GM23338 (cell line): ENCODE data around the gene C1R. TPM values are rescaled to one million over a fixed set of nuclear protein-coding genes. Genes with fewer than 3 reads are reported as not detected.

Source experiments
- ATAC-seq: fragments of 200-7000 bp; cut with Tn5 transposase; 3 replicates; pipeline ENCODE4 v1.9.1; 2020
- DNase-seq: peaks from one replicate; pipeline ENCODE4 v3.0.0-alpha.2; 2015; ENCODE audit warnings: low spot score
- H2AFZ ChIP-seq: fragments of 200-600 bp; sonication (generic); 2 replicates; pipeline ENCODE4 v1.8.0; 2016; ENCODE audit warnings: antibody characterized with exemption, mild to moderate bottlenecking, moderate library complexity
- H3F3A ChIP-seq: fragments of 200-600 bp; sonication (generic); replicated peaks from 2 replicates; pipeline ENCODE4 v1.8.0; 2017; ENCODE audit warnings: antibody characterized with exemption, mixed run types, low read depth
- H3K27ac ChIP-seq: fragments of 200-600 bp; sonication (generic); 2 replicates; pipeline ENCODE4 v1.6.1; 2016; ENCODE audit warnings: low read depth
- H3K27me3 ChIP-seq: fragments of 200-600 bp; sonication (generic); 2 replicates; pipeline ENCODE4 v1.8.0; 2016; ENCODE audit warnings: mild to moderate bottlenecking, mixed run types, moderate library complexity; ENCODE audit not compliant: insufficient read depth
- H3K36me3 ChIP-seq: fragments of 200-600 bp; sonication (generic); 2 replicates; pipeline ENCODE4 v1.8.0; 2016; ENCODE audit warnings: mild to moderate bottlenecking; ENCODE audit not compliant: insufficient read depth
- H3K4me1 ChIP-seq: fragments of 200-600 bp; sonication (generic); 2 replicates; pipeline ENCODE4 v1.8.0; 2016; ENCODE audit warnings: mild to moderate bottlenecking, moderate library complexity; ENCODE audit not compliant: insufficient read depth
- H3K4me2 ChIP-seq: fragments of 200-600 bp; sonication (generic); 2 replicates; pipeline ENCODE4 v1.7.1; 2017; ENCODE audit warnings: mixed run types
- H3K4me3 ChIP-seq: fragments of 200-600 bp; sonication (generic); 2 replicates; pipeline ENCODE4 v1.6.1; 2016; ENCODE audit warnings: mixed run types
- H3K79me2 ChIP-seq: fragments of 200-600 bp; sonication (generic); replicated peaks from 2 replicates; pipeline ENCODE4 v1.8.0; 2017; ENCODE audit warnings: mild to moderate bottlenecking; ENCODE audit not compliant: insufficient read depth
- H3K9me2 ChIP-seq: fragments of 200-600 bp; sonication (generic); 2 replicates; pipeline ENCODE4 v1.8.0; 2017; ENCODE audit not compliant: insufficient read depth
- H4K20me1 ChIP-seq: fragments of 200-600 bp; sonication (generic); replicated peaks from 2 replicates; pipeline ENCODE4 v1.8.0; 2017; ENCODE audit warnings: mild to moderate bottlenecking; ENCODE audit not compliant: insufficient read depth
- H3K27ac Mint-ChIP-seq: 2 replicates; pipeline ENCODE4 v1.8.0; 2020; ENCODE audit warnings: inconsistent platforms, mild to moderate bottlenecking, moderate library complexity, mixed read lengths
- H3K27me3 Mint-ChIP-seq: 3 replicates; pipeline ENCODE4 v1.8.0; 2022; ENCODE audit warnings: low read depth, mild to moderate bottlenecking, moderate library complexity, mixed read lengths, inconsistent platforms; ENCODE audit not compliant: insufficient read depth, poor library complexity
- H3K36me3 Mint-ChIP-seq: 3 replicates; pipeline ENCODE4 v1.8.0; 2021; ENCODE audit warnings: low read depth, mild to moderate bottlenecking, inconsistent platforms, moderate library complexity, mixed read lengths
- H3K4me1 Mint-ChIP-seq: 3 replicates; pipeline ENCODE4 v1.8.0; 2020; ENCODE audit warnings: mild to moderate bottlenecking, inconsistent platforms, mixed read lengths
- H3K4me3 Mint-ChIP-seq: 3 replicates; pipeline ENCODE4 v1.8.0; 2021; ENCODE audit warnings: moderate library complexity, mild to moderate bottlenecking, inconsistent platforms, mixed read lengths
- H3K9me3 Mint-ChIP-seq: 3 replicates; pipeline ENCODE4 v1.8.0; 2020; ENCODE audit warnings: moderate library complexity, mild to moderate bottlenecking, inconsistent platforms, mixed read lengths
- CREB1 ChIP-seq: fragments of 250-450 bp; sonication (Bioruptor Pico); IDR thresholded peaks from 2 replicates; pipeline ENCODE4 v1.5.0; 2020; ENCODE audit warnings: low read depth, mild to moderate bottlenecking, moderate library complexity
- CTCF ChIP-seq, 2 experiments: fragments of 200-600 bp in 1 of 2; sonication (generic) in 1 of 2; conservative IDR thresholded peaks; 2 replicates each; pipeline versions ENCODE4 v1.5.1 to v1.6.1; 2016 to 2017; ENCODE audit warnings: antibody characterized with exemption in 2 of 2, low read depth in 2 of 2, mild to moderate bottlenecking in 2 of 2, moderate library complexity in 1 of 2
- EZH2phosphoT487 ChIP-seq: fragments of 200-600 bp; sonication (generic); IDR thresholded peaks from one replicate; pipeline ENCODE4 v1.8.1; 2018; ENCODE audit warnings: antibody characterized with exemption; ENCODE audit not compliant: unreplicated experiment
- JUNB ChIP-seq: IDR thresholded peaks from one replicate; pipeline ENCODE4 v1.6.1; 2016; ENCODE audit warnings: antibody characterized with exemption; ENCODE audit not compliant: unreplicated experiment
- NANOG ChIP-seq: IDR thresholded peaks from 2 replicates; pipeline ENCODE4 v1.6.1; 2016; ENCODE audit warnings: antibody characterized with exemption, borderline replicate concordance
- STAT1 ChIP-seq: IDR thresholded peaks from one replicate; pipeline ENCODE4 v1.6.1; 2016; ENCODE audit warnings: antibody characterized with exemption; ENCODE audit not compliant: unreplicated experiment
- ZNF462 ChIP-seq: fragments of 250-450 bp; sonication (Bioruptor Pico); IDR thresholded peaks from 2 replicates; pipeline ENCODE4 v1.5.0; 2020; ENCODE audit warnings: mild to moderate bottlenecking, moderate library complexity
- polyA plus RNA-seq: library from polyadenylated mRNA; unstranded; fragments of >200 nt; fragmentation: Nextera tagmentation; extraction: Ambion mirVana; gene quantifications from 2 replicates; pipeline ENCODE4 v1.2.1, GENCODE V29; 2016
- total RNA-seq: library from RNA; depleted of rRNA; stranded (reverse); fragments of >200 nt; shearing (Covaris generic); gene quantifications from 2 replicates; pipeline ENCODE4 v1.2.3, GENCODE V29; 2014
- TF ChIP-seq, protein P1 (sequence below): IDR thresholded peaks from 2 replicates; pipeline ENCODE4 v1.6.1; 2016; ENCODE audit warnings: antibody characterized with exemption
- TF ChIP-seq, protein P2 (sequence below): IDR thresholded peaks from one replicate; pipeline ENCODE4 v1.6.1; 2018; ENCODE audit warnings: antibody characterized with exemption; ENCODE audit not compliant: unreplicated experiment

The C1R gene
- total and polyA plus RNA-seq, 2 experiments from 2014 or later, result 6.4 to 8.8 TPM

- DNase-seq (no peak), ATAC-seq (no peak)
- no peaks in the 10 kb centered on the region for H3K36me3 ChIP-seq
- H3K27me3 Mint-ChIP-seq, result peaks cover 12% of the 10 kb centered on the region
- H3K4me1 Mint-ChIP-seq, result peaks cover 16% of the 10 kb centered on the region; the same call in 2 of the 3 replicates
- peaks cover 16% of the 10 kb centered on the region for H3K36me3 Mint-ChIP-seq
- no peaks in the 10 kb centered on the region for H3K9me2 ChIP-seq
- no peak overlapping the region for H3K27ac Mint-ChIP-seq
- no peak overlapping the region for H2AFZ ChIP-seq
- H3K9me3 Mint-ChIP-seq, result no peaks in the 10 kb centered on the region
- H3K27me3 ChIP-seq, result no peaks in the 10 kb centered on the region
- H3K4me2 ChIP-seq, result no peak overlapping the region
- no peaks in the 10 kb centered on the region for H3F3A ChIP-seq
- no peak overlapping the region for H3K27ac ChIP-seq
- no peak for TF ChIP-seq JUNB
- TF ChIP-seq NANOG, result no peak
- TF ChIP-seq, protein P1, sequence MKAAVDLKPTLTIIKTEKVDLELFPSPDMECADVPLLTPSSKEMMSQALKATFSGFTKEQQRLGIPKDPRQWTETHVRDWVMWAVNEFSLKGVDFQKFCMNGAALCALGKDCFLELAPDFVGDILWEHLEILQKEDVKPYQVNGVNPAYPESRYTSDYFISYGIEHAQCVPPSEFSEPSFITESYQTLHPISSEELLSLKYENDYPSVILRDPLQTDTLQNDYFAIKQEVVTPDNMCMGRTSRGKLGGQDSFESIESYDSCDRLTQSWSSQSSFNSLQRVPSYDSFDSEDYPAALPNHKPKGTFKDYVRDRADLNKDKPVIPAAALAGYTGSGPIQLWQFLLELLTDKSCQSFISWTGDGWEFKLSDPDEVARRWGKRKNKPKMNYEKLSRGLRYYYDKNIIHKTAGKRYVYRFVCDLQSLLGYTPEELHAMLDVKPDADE, result no peak
- no peak for TF ChIP-seq STAT1
- TF ChIP-seq CTCF (conservative IDR thresholded peaks at IDR 0.05; ENCODE audit: low read depth in 2 of 2), result no peak
- no peak for TF ChIP-seq EZH2phosphoT487
- TF ChIP-seq, protein P2, sequence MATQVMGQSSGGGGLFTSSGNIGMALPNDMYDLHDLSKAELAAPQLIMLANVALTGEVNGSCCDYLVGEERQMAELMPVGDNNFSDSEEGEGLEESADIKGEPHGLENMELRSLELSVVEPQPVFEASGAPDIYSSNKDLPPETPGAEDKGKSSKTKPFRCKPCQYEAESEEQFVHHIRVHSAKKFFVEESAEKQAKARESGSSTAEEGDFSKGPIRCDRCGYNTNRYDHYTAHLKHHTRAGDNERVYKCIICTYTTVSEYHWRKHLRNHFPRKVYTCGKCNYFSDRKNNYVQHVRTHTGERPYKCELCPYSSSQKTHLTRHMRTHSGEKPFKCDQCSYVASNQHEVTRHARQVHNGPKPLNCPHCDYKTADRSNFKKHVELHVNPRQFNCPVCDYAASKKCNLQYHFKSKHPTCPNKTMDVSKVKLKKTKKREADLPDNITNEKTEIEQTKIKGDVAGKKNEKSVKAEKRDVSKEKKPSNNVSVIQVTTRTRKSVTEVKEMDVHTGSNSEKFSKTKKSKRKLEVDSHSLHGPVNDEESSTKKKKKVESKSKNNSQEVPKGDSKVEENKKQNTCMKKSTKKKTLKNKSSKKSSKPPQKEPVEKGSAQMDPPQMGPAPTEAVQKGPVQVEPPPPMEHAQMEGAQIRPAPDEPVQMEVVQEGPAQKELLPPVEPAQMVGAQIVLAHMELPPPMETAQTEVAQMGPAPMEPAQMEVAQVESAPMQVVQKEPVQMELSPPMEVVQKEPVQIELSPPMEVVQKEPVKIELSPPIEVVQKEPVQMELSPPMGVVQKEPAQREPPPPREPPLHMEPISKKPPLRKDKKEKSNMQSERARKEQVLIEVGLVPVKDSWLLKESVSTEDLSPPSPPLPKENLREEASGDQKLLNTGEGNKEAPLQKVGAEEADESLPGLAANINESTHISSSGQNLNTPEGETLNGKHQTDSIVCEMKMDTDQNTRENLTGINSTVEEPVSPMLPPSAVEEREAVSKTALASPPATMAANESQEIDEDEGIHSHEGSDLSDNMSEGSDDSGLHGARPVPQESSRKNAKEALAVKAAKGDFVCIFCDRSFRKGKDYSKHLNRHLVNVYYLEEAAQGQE, result no peak
- TF ChIP-seq CREB1 (CRISPR knock-in tag), result no peak
- TF ChIP-seq ZNF462 (CRISPR knock-in tag), result no peak
- H3K4me3 Mint-ChIP-seq, result no peak overlapping the region; the same call in 2 of the 3 replicates
- H4K20me1 ChIP-seq, result no peaks in the 10 kb centered on the region; the same call in 1 of the 2 replicates
- H3K4me3 ChIP-seq, result no peak overlapping the region
- H3K4me1 ChIP-seq, result peaks cover 7% of the 10 kb centered on the region
- H3K79me2 ChIP-seq, result no peaks in the 10 kb centered on the region
Observed at GRCh38 chr12:7099290-7099996, 7.2 kb upstream of the C1R start.
